Measurements from ENCODE around the gene NIPA2. TPM values are rescaled to one million over a fixed set of nuclear protein-coding genes. Genes with fewer than 3 reads are reported as not detected.

Gene NIPA2
- total RNA-seq, 1 donor from 2014 or later: 71.2 TPM

GRCh38 chr15:22885120-22885519 is 46.7 kb downstream of the NIPA2 start:
- Mint-ChIP-seq H3K4me3 (no peak overlapping the region), H3K27me3 (ENCODE audit: insufficient read depth) (no peaks in the 10 kb centered on the region), H3K27ac (no peak overlapping the region), H3K4me1 (ENCODE audit: low read depth) (no peaks in the 10 kb centered on the region), H3K9me3 (no peaks in the 10 kb centered on the region), H3K36me3 (ENCODE audit: low read depth) (peaks cover 11% of the 10 kb centered on the region)
- DNase-seq (ENCODE audit: low spot score): no peak
- intact Hi-C loops (cut with micrococcal nuclease): no loop called here

GRCh38 chr15:22887157-22887951 is 48.9 kb downstream of the NIPA2 start:
- Mint-ChIP-seq H3K9me3 (no peaks in the 10 kb centered on the region), H3K4me1 (ENCODE audit: low read depth) (no peaks in the 10 kb centered on the region), H3K4me3 (no peak overlapping the region), H3K36me3 (ENCODE audit: low read depth) (peaks cover 1% of the 10 kb centered on the region), H3K27me3 (ENCODE audit: insufficient read depth) (no peaks in the 10 kb centered on the region), H3K27ac (no peak overlapping the region)
- DNase-seq (ENCODE audit: low spot score): no peak
- intact Hi-C loops (cut with micrococcal nuclease): no loop called here

GRCh38 chr15:22888120-22888859 is 49.8 kb downstream of the NIPA2 start:
- peaks cover 7% of the 10 kb centered on the region for H3K36me3 Mint-ChIP-seq (ENCODE audit: low read depth)
- intact Hi-C loops (cut with micrococcal nuclease): no loop called here
- H3K27ac Mint-ChIP-seq: no peak overlapping the region
- no peak overlapping the region for H3K4me3 Mint-ChIP-seq
- no peaks in the 10 kb centered on the region for H3K9me3 Mint-ChIP-seq
- no peaks in the 10 kb centered on the region for H3K27me3 Mint-ChIP-seq (ENCODE audit: insufficient read depth)
- H3K4me1 Mint-ChIP-seq (ENCODE audit: low read depth): no peaks in the 10 kb centered on the region
- no peak for DNase-seq (ENCODE audit: low spot score)

GRCh38 chr15:22889146-22889818 is 50.8 kb downstream of the NIPA2 start:
- Mint-ChIP-seq H3K27me3 (ENCODE audit: insufficient read depth) (no peaks in the 10 kb centered on the region), H3K4me3 (no peak overlapping the region), H3K27ac (no peak overlapping the region), H3K4me1 (ENCODE audit: low read depth) (no peaks in the 10 kb centered on the region), H3K9me3 (no peaks in the 10 kb centered on the region), H3K36me3 (ENCODE audit: low read depth) (peaks cover 7% of the 10 kb centered on the region)
- no peak for DNase-seq (ENCODE audit: low spot score)
- intact Hi-C loops (cut with micrococcal nuclease): no loop called here

GRCh38 chr15:22890296-22890695 is 51.8 kb downstream of the NIPA2 start:
- no peak for DNase-seq (ENCODE audit: low spot score)
- Mint-ChIP-seq H3K36me3 (ENCODE audit: low read depth) (peaks cover 7% of the 10 kb centered on the region), H3K9me3 (no peaks in the 10 kb centered on the region), H3K4me3 (no peak overlapping the region), H3K27ac (no peak overlapping the region), H3K4me1 (ENCODE audit: low read depth) (peaks cover 1% of the 10 kb centered on the region), H3K27me3 (ENCODE audit: insufficient read depth) (no peaks in the 10 kb centered on the region)
- intact Hi-C loops (cut with micrococcal nuclease): no loop called here

GRCh38 chr15:22891426-22892210 is 53.2 kb downstream of the NIPA2 start:
- Mint-ChIP-seq H3K4me3 (no peak overlapping the region), H3K4me1 (ENCODE audit: low read depth) (peaks cover 6% of the 10 kb centered on the region), H3K27me3 (ENCODE audit: insufficient read depth) (no peaks in the 10 kb centered on the region), H3K9me3 (no peaks in the 10 kb centered on the region), H3K27ac (no peak overlapping the region), H3K36me3 (ENCODE audit: low read depth) (peaks cover 8% of the 10 kb centered on the region)
- DNase-seq (ENCODE audit: low spot score): no peak
- intact Hi-C loops (cut with micrococcal nuclease): no loop called here

- DNase-seq (ENCODE audit: low spot score): no peak
- H3K4me3 Mint-ChIP-seq: no peak overlapping the region
- H3K9me3 Mint-ChIP-seq: no peaks in the 10 kb centered on the region
- H3K4me1 Mint-ChIP-seq (ENCODE audit: low read depth): peaks cover 6% of the 10 kb centered on the region
- H3K27ac Mint-ChIP-seq: no peak overlapping the region
- no peaks in the 10 kb centered on the region for H3K27me3 Mint-ChIP-seq (ENCODE audit: insufficient read depth)
- H3K36me3 Mint-ChIP-seq (ENCODE audit: low read depth): peaks cover 10% of the 10 kb centered on the region
- intact Hi-C loops (cut with micrococcal nuclease): no loop called here
Observed at GRCh38 chr15:22892333-22892732, 53.9 kb downstream of the NIPA2 start.

- DNase-seq (ENCODE audit: low spot score): no peak
- Mint-ChIP-seq H3K4me1 (ENCODE audit: low read depth) (peaks cover 6% of the 10 kb centered on the region), H3K27me3 (ENCODE audit: insufficient read depth) (no peaks in the 10 kb centered on the region), H3K9me3 (no peaks in the 10 kb centered on the region), H3K36me3 (ENCODE audit: low read depth) (peaks cover 10% of the 10 kb centered on the region), H3K27ac (no peak overlapping the region), H3K4me3 (no peak overlapping the region)
- intact Hi-C loops (cut with micrococcal nuclease): no loop called here
Observed at GRCh38 chr15:22893081-22893480, 54.6 kb downstream of the NIPA2 start.

- no peak for DNase-seq (ENCODE audit: low spot score)
- Mint-ChIP-seq H3K4me1 (ENCODE audit: low read depth) (peaks cover 8% of the 10 kb centered on the region), H3K27ac (no peak overlapping the region), H3K9me3 (no peaks in the 10 kb centered on the region), H3K27me3 (ENCODE audit: insufficient read depth) (no peaks in the 10 kb centered on the region), H3K4me3 (no peak overlapping the region), H3K36me3 (ENCODE audit: low read depth) (peaks cover 10% of the 10 kb centered on the region)
- intact Hi-C loops (cut with micrococcal nuclease): no loop called here
Observed at GRCh38 chr15:22893881-22894280, 55.4 kb downstream of the NIPA2 start.

- peaks cover 14% of the 10 kb centered on the region for H3K36me3 Mint-ChIP-seq (ENCODE audit: low read depth)
Observed at GRCh38 chr15:22895465-22896190, 57.2 kb downstream of the NIPA2 start.

GRCh38 chr15:22902046-22902445 is 63.6 kb downstream of the NIPA2 start:
- no peaks in the 10 kb centered on the region for H3K9me3 Mint-ChIP-seq
- no peak overlapping the region for H3K27ac Mint-ChIP-seq

More at GRCh38 chr15:22895465-22896190, 57.2 kb downstream of the NIPA2 start:
- Mint-ChIP-seq H3K4me3 (no peak overlapping the region), H3K4me1 (ENCODE audit: low read depth) (peaks cover 14% of the 10 kb centered on the region), H3K27me3 (ENCODE audit: insufficient read depth) (no peaks in the 10 kb centered on the region), H3K27ac (no peak overlapping the region), H3K9me3 (no peaks in the 10 kb centered on the region)
- peak; percentile 25 for DNase-seq (ENCODE audit: low spot score)
- intact Hi-C loops (cut with micrococcal nuclease): no loop called here

GRCh38 chr15:22902578-22902977 is 64.1 kb downstream of the NIPA2 start:
- no peak overlapping the region for H3K27ac Mint-ChIP-seq

More at GRCh38 chr15:22902046-22902445, 63.6 kb downstream of the NIPA2 start:
- intact Hi-C loops (cut with micrococcal nuclease): no loop called here
- Mint-ChIP-seq H3K27me3 (ENCODE audit: insufficient read depth) (no peaks in the 10 kb centered on the region), H3K4me3 (no peak overlapping the region), H3K36me3 (ENCODE audit: low read depth) (peaks cover 4% of the 10 kb centered on the region), H3K4me1 (ENCODE audit: low read depth) (peaks cover 8% of the 10 kb centered on the region)
- DNase-seq (ENCODE audit: low spot score): no peak

More at GRCh38 chr15:22902578-22902977, 64.1 kb downstream of the NIPA2 start:
- Mint-ChIP-seq H3K9me3 (no peaks in the 10 kb centered on the region), H3K27me3 (ENCODE audit: insufficient read depth) (no peaks in the 10 kb centered on the region), H3K4me1 (ENCODE audit: low read depth) (peaks cover 8% of the 10 kb centered on the region), H3K4me3 (no peak overlapping the region), H3K36me3 (ENCODE audit: low read depth) (peaks cover 3% of the 10 kb centered on the region)
- intact Hi-C loops (cut with micrococcal nuclease): no loop called here
- DNase-seq (ENCODE audit: low spot score): no peak

Data from activated T-helper 1 cell treated with anti-CD3 and anti-CD28 coated beads, Interleukin-12 subunit alpha, Interleukin-12 subunit beta, Interleukin-2, Interleukin-4 antibody, amounts not matched to agents 30 ng/mL and 10 ng/mL and 1 ng/mL, durations not matched to agents 14 hours and 24 hours and 36 hours (primary cell).